Coronary artery (tissue), 2 donors: ENCODE results near the gene CASZ1.

Experiments
- DNase-seq: peaks from one replicate; pipeline ENCODE4 v3.0.0-alpha.2; 2017; ENCODE audit warnings: low spot score
- H3K27ac ChIP-seq, 2 donors: fragments of 200-600 bp; sonication (generic); one replicate each; pipeline ENCODE4 v1.5.1; 2016 to 2019
- H3K4me3 ChIP-seq: fragments of 200-600 bp; sonication (generic); 2 replicates; pipeline ENCODE4 v1.5.1; 2016; ENCODE audit warnings: mild to moderate bottlenecking, moderate library complexity
- CTCF ChIP-seq: fragments of 200-600 bp; sonication (generic); IDR thresholded peaks from one replicate; pipeline ENCODE4 v1.5.1; 2019; ENCODE audit warnings: antibody characterized with exemption

The CASZ1 gene

DNA sequence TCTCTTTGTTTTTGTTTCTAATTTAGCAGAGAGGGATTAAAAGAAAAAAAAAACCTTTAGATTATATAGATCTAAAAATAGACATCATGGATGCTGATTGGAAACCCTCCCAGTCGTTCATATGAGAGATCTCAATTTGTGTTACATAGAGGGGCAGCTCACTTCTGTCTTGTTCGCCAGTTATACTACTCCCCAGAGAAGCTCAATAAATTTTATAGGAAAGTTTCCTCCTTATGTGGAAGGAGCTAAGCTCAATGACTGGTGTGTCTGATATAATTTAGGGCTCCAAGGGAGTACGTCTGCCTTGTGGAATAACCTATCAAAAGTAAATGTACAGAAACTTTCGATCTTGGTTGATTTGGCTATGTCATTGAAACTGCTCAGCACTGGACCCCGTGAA, 204.1 kb downstream of the CASZ1 start:
- H3K4me3 ChIP-seq, result no peak overlapping the region
- no peak overlapping the region for H3K27ac ChIP-seq
- DNase-seq, result no peak
- TF ChIP-seq CTCF, result no peak

DNA sequence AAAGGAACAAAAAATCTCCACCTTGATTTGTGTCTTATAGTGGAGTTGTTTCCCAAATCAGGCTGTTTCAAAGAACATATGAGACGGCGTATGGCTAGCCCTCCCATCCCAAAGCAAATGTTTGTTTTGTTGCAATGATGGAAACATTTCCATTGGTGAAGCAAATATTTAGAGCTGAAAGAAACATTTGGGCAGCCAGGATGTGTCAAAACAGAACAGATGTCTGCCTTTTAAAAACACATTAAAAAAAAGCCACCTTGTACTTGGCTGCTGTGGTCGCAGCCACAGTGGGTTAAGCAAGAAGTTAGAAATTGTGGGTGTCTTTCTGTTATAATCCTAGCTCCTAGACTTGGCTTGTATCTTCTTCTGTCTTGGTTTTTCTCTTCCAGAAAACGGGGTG, 205.4 kb downstream of the CASZ1 start:
- TF ChIP-seq CTCF, result no peak
- H3K27ac ChIP-seq, result no peak overlapping the region
- DNase-seq, result no peak
- no peak overlapping the region for H3K4me3 ChIP-seq

- no peak for TF ChIP-seq CTCF
- H3K27ac ChIP-seq, result no peak overlapping the region
- DNase-seq, result no peak
- H3K4me3 ChIP-seq, result no peak overlapping the region
Observed at GRCh38 chr1:10589074-10589473, 207.4 kb downstream of the CASZ1 start.

DNA sequence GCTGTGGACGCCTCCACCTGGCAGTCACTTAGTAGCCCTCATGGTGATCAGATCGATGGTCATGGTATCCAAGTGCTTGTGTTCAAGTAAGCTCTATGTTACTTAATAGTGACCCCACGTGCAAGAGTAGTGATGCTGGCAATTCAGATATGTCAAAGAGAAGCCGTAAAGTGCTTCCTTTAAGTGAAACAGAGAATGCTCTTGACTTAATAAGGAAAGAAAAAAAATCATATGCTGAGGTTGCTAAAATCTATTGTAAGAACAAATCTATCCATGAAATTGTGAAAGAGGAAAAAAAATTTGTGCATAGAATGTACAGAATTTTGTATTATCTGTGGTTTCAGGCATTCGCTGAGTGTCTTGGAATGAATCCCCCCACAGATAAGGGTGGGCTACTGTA, 207.8 kb downstream of the CASZ1 start:
- Histone ChIP-seq H3K4me3 (no peak overlapping the region), H3K27ac (no peak overlapping the region)
- no peak for TF ChIP-seq CTCF
- DNase-seq, result no peak
